ENCODE results near the gene TCEANC2.
"Not testable (repeated sequence)": the region's sequence is repeated elsewhere in the genome, so short reads cannot be mapped to it uniquely, and the experiment has no call there.

Gene TCEANC2

GRCh38 chr1:54091666-54092065, 38.3 kb downstream of the TCEANC2 start:
- FAIRE-seq = no peak

GRCh38 chr1:54094001-54094729, 40.8 kb downstream of the TCEANC2 start:
- FAIRE-seq = no peak

GRCh38 chr1:54094730-54095105, 41.3 kb downstream of the TCEANC2 start:
- FAIRE-seq = not testable (repeated sequence)

- FAIRE-seq = no peak
Observed at GRCh38 chr1:54095546-54096226, 42.3 kb downstream of the TCEANC2 start.

- no peak for FAIRE-seq
Observed at GRCh38 chr1:54096227-54096876, 42.9 kb downstream of the TCEANC2 start.

GRCh38 chr1:54096877-54097240, 43.5 kb downstream of the TCEANC2 start:
- FAIRE-seq = no peak

- FAIRE-seq = no peak
Observed at GRCh38 chr1:54099061-54099610, 45.7 kb downstream of the TCEANC2 start.

- FAIRE-seq = no peak
Observed at GRCh38 chr1:54100500-54100899, 47.1 kb downstream of the TCEANC2 start.

- FAIRE-seq = no peak
Observed at GRCh38 chr1:54103414-54103813, 50.0 kb downstream of the TCEANC2 start.

- FAIRE-seq = not testable (repeated sequence)
Observed at GRCh38 chr1:54104613-54105012, 51.2 kb downstream of the TCEANC2 start.

GRCh38 chr1:54105080-54105479, 51.7 kb downstream of the TCEANC2 start:
- FAIRE-seq = no peak

GRCh38 chr1:54105736-54106269, 52.4 kb downstream of the TCEANC2 start:
- no peak for FAIRE-seq

GRCh38 chr1:54107131-54107530, 53.7 kb downstream of the TCEANC2 start:
- FAIRE-seq = no peak

GRCh38 chr1:54108156-54108555, 54.7 kb downstream of the TCEANC2 start:
- no peak for FAIRE-seq

GRCh38 chr1:54109129-54110090, 56.0 kb downstream of the TCEANC2 start:
- no peak for FAIRE-seq

- FAIRE-seq = no peak
Observed at GRCh38 chr1:54110996-54111395, 57.6 kb downstream of the TCEANC2 start.

GRCh38 chr1:54111624-54112023, 58.2 kb downstream of the TCEANC2 start:
- no peak for FAIRE-seq

GRCh38 chr1:54112027-54112426, 58.6 kb downstream of the TCEANC2 start:
- FAIRE-seq = no peak

- no peak for FAIRE-seq
Observed at GRCh38 chr1:54112705-54113368, 59.4 kb downstream of the TCEANC2 start.

GRCh38 chr1:54114001-54114400, 60.6 kb downstream of the TCEANC2 start:
- no peak for FAIRE-seq

GRCh38 chr1:54114955-54115354, 61.5 kb downstream of the TCEANC2 start:
- FAIRE-seq = no peak

- FAIRE-seq = no peak
Observed at GRCh38 chr1:54115520-54115919, 62.1 kb downstream of the TCEANC2 start.
